ENCODE data around the gene TCEANC.

- no peak for TF ChIP-seq EZH2 (IDR thresholded peaks at IDR 0.05; ENCODE audit: borderline replicate concordance, insufficient read depth, low read length, poor library complexity, severe bottlenecking)
- TF ChIP-seq CTCF (IDR thresholded peaks at IDR 0.05; ENCODE audit: poor library complexity, severe bottlenecking), result no peak
- no peak for TF ChIP-seq RAD21 (conservative IDR thresholded peaks at IDR 0.05)
- TF ChIP-seq REST (IDR thresholded peaks at IDR 0.05; ENCODE audit: borderline replicate concordance), result no peak
Measured at GRCh38 chrX:13664020-13664419, 11.1 kb downstream of the TCEANC start.
